Mesothelial cell of epicardium (in vitro differentiated cells): Measurements from ENCODE around the gene SERGEF. TPM values are rescaled to one million over a fixed set of nuclear protein-coding genes. Genes with fewer than 3 reads are reported as not detected.

Source experiments
- DNase-seq, 2 experiments: peaks; one replicate each; pipeline ENCODE4 v3.0.0; 2021; ENCODE audit warnings: low spot score in 2 of 2; ENCODE audit not compliant: unreplicated experiment in 2 of 2
- H3K27ac Mint-ChIP-seq: 2 replicates; pipeline ENCODE4 v1.8.0; 2021; ENCODE audit warnings: mixed read lengths
- H3K27me3 Mint-ChIP-seq: 2 replicates; pipeline ENCODE4 v1.8.0; 2021; ENCODE audit warnings: low read depth, mixed read lengths
- H3K36me3 Mint-ChIP-seq: 2 replicates; pipeline ENCODE4 v1.8.0; 2021; ENCODE audit warnings: mixed read lengths
- H3K4me1 Mint-ChIP-seq: 2 replicates; pipeline ENCODE4 v1.8.0; 2021; ENCODE audit warnings: mixed read lengths
- H3K4me3 Mint-ChIP-seq: 2 replicates; pipeline ENCODE4 v1.8.0; 2021; ENCODE audit warnings: mild to moderate bottlenecking, moderate library complexity, mixed read lengths
- H3K9me3 Mint-ChIP-seq: 2 replicates; pipeline ENCODE4 v1.8.0; 2021; ENCODE audit warnings: mixed read lengths
- total RNA-seq: library from RNA; stranded (reverse); gene quantifications from 3 replicates; pipeline ENCODE4 v1.2.1, GENCODE V29; 2021
- TF ChIP-seq, protein P1 (sequence below): fragments of 200-600 bp; sonication (generic); IDR thresholded peaks from one replicate; pipeline ENCODE4 v1.5.0; 2021; ENCODE audit warnings: antibody characterized with exemption; ENCODE audit not compliant: unreplicated experiment

SERGEF gene
- total RNA-seq, 1 donor from 2014 or later: 19.8 TPM

DNA sequence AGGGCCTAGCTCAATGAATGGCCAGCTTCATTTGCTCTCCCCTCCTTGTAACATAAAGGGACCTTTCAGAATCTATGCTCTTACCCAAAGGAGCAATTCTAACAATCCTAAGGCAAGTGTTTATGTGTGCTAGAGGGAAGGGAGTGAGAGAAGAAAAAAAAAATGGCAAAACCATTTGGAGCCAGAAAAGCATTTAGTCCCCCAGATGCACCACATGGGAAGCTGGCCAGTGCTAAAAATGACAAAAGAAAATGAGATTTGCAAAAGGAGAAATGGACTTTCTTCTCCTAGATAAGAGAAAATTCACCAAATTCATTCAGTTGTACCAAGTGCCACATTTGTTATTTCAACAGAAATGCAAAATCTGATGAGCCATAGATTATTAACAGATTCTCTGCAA is 52.8 kb downstream of the SERGEF start:
- no peaks in the 10 kb centered on the region for H3K9me3 Mint-ChIP-seq
- H3K4me3 Mint-ChIP-seq: no peak overlapping the region
- TF ChIP-seq, protein P1, sequence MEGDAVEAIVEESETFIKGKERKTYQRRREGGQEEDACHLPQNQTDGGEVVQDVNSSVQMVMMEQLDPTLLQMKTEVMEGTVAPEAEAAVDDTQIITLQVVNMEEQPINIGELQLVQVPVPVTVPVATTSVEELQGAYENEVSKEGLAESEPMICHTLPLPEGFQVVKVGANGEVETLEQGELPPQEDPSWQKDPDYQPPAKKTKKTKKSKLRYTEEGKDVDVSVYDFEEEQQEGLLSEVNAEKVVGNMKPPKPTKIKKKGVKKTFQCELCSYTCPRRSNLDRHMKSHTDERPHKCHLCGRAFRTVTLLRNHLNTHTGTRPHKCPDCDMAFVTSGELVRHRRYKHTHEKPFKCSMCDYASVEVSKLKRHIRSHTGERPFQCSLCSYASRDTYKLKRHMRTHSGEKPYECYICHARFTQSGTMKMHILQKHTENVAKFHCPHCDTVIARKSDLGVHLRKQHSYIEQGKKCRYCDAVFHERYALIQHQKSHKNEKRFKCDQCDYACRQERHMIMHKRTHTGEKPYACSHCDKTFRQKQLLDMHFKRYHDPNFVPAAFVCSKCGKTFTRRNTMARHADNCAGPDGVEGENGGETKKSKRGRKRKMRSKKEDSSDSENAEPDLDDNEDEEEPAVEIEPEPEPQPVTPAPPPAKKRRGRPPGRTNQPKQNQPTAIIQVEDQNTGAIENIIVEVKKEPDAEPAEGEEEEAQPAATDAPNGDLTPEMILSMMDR: no peak
- peaks cover 10% of the 10 kb centered on the region for H3K36me3 Mint-ChIP-seq
- H3K27me3 Mint-ChIP-seq: no peaks in the 10 kb centered on the region
- H3K4me1 Mint-ChIP-seq: no peaks in the 10 kb centered on the region
- DNase-seq: no peak
- no peak overlapping the region for H3K27ac Mint-ChIP-seq

- TF ChIP-seq, protein P1: no peak
- Mint-ChIP-seq H3K27me3 (no peaks in the 10 kb centered on the region), H3K4me1 (no peaks in the 10 kb centered on the region), H3K27ac (no peak overlapping the region), H3K36me3 (peaks cover 13% of the 10 kb centered on the region), H3K9me3 (no peaks in the 10 kb centered on the region), H3K4me3 (no peak overlapping the region)
- no peak for DNase-seq
These were observed 54.4 kb downstream of the SERGEF start for GRCh38 chr11:17958446-17958845.

GRCh38 chr11:17954395-17955252 is 58.2 kb downstream of the SERGEF start:
- Mint-ChIP-seq H3K27me3 (no peaks in the 10 kb centered on the region), H3K27ac (no peak overlapping the region), H3K4me3 (no peak overlapping the region), H3K36me3 (peaks cover 14% of the 10 kb centered on the region), H3K9me3 (no peaks in the 10 kb centered on the region), H3K4me1 (no peaks in the 10 kb centered on the region)
- TF ChIP-seq, protein P1: no peak
- DNase-seq: no peak

DNA sequence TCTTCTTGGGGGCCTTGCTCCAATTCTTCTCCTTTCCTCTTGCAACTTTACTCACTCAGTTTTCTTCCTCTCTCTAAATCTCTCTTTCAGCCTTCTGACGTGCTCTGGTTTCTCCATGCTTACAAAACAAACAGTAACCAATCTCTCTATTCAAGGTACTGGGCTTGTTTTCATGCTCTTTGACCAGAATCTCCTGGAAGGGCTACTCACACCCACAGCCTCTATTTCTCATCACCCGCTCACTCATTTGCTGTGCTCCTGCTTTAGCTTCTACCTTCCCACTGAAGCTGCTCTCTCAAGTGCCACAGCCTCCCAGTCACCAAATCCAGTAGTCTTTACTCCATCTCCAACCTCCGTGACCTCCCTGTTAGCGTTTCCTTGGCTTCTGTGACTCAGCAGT is 60.4 kb downstream of the SERGEF start:
- TF ChIP-seq, protein P1: no peak
- no peak overlapping the region for H3K27ac Mint-ChIP-seq
- H3K27me3 Mint-ChIP-seq: no peaks in the 10 kb centered on the region

GRCh38 chr11:17951685-17952388 is 61.0 kb downstream of the SERGEF start:
- Mint-ChIP-seq H3K4me1 (no peaks in the 10 kb centered on the region), H3K9me3 (no peaks in the 10 kb centered on the region), H3K27me3 (no peaks in the 10 kb centered on the region), H3K4me3 (no peak overlapping the region), H3K36me3 (peaks cover 5% of the 10 kb centered on the region), H3K27ac (no peak overlapping the region)
- TF ChIP-seq, protein P1: no peak
- no peak for DNase-seq

More for the DNA sequence above, 60.4 kb downstream of the SERGEF start:
- no peak overlapping the region for H3K4me3 Mint-ChIP-seq
- H3K9me3 Mint-ChIP-seq: no peaks in the 10 kb centered on the region
- H3K36me3 Mint-ChIP-seq: peaks cover 8% of the 10 kb centered on the region
- no peak for DNase-seq
- H3K4me1 Mint-ChIP-seq: no peaks in the 10 kb centered on the region
